ENCODE measurements around the gene TULP4.

TULP4 gene

DNA sequence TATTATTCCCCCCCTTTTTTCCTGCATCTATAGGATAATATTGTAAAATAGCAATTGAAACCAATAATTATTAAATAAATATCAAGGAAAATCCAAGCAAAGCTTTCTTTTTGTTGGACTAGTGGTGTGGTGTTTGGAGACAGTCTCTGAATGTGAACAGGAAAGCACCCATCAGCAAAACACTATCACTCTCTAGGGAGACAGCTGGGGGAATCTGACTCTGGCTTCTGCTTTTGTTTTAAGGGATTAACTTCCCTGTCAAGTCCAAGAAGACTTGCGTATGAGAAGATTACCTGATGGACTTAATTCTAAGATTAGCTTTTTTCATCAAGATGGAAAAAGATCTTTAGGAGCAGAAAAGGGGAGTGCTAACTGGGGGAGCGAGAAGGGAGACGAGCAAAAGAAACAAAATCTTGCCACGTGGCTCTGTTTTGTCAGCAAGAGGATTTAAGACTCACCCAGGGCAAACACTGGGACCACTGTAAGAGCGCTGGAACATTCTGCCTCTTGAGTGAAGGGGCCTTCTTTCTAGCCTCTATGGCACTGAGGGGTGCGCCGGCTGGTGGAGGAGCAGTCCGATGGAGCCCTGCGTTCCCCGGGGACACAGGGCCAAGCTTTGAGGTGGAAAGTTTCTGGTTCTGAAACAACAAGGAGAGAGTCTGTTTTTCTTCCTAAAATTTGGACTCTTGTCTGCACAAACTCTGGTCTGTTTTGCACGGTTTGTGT lies 570 bp downstream of the TULP4 start:
- Histone ChIP-seq H3K27me3 (replicated peaks; ENCODE audit: control insufficient read depth, insufficient read depth, low read length) (no peaks in the 10 kb centered on the region), H3K4me1 (ENCODE audit: control insufficient read depth, insufficient read depth, low read length) (peaks cover 8% of the 10 kb centered on the region), H3K36me3 (ENCODE audit: control insufficient read depth, insufficient read depth, low read length, severe bottlenecking) (peaks cover 27% of the 10 kb centered on the region), H3K9ac (ENCODE audit: low read length) (no peak overlapping the region), H3K9me3 (ENCODE audit: control insufficient read depth, low read length) (no peaks in the 10 kb centered on the region), H3K4me3 (ENCODE audit: low read length) (no peak overlapping the region)
- no peak for DNase-seq (ENCODE audit: low read depth)

DNA sequence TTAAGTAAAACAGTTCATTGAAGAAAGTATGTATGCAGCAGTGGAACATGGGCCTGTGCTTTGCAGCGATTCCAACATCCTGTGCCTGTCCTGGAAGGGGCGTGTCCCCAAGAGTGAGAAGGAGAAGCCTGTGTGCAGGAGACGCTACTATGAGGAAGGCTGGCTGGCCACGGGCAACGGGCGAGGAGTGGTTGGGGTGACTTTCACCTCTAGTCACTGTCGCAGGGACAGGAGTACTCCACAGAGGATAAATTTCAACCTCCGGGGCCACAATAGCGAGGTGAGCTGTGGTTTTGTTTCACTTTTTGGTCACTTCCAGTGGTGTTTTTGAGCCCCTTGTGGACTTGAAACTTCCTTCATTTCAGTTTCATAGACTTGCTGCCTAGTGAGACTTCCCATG lies 1.7 kb downstream of the TULP4 start:
- H3K27me3 ChIP-seq (replicated peaks; ENCODE audit: control insufficient read depth, insufficient read depth, low read length) = no peaks in the 10 kb centered on the region
- H3K9me3 ChIP-seq (ENCODE audit: control insufficient read depth, low read length) = no peaks in the 10 kb centered on the region
- no peak for DNase-seq (ENCODE audit: low read depth)
- H3K9ac ChIP-seq (ENCODE audit: low read length) = no peak overlapping the region
- H3K4me1 ChIP-seq (ENCODE audit: control insufficient read depth, insufficient read depth, low read length) = peaks cover 8% of the 10 kb centered on the region
- no peak overlapping the region for H3K4me3 ChIP-seq (ENCODE audit: low read length)
- H3K36me3 ChIP-seq (ENCODE audit: control insufficient read depth, insufficient read depth, low read length, severe bottlenecking) = peaks cover 27% of the 10 kb centered on the region

DNA sequence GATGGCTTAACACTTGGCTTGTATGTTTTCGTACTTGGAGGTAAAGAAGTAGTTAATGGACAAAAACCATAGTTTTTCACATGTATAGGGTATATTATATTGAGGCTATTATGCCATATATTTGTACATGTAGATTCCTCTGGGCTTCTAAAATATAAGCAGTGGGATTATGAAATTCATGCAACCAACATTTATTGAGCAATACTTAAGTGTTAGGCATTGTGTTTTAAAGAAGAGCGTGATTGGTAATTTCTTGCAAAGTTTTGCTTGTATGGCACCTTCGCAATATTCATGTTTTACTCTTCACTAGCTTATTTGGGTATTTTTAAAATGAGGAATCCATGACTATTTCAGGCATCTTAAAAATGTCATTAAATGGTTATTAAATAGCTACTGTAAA lies 2.5 kb downstream of the TULP4 start:
- no peaks in the 10 kb centered on the region for H3K9me3 ChIP-seq (ENCODE audit: control insufficient read depth, low read length)
- DNase-seq (ENCODE audit: low read depth) = peak; percentile 11
- H3K36me3 ChIP-seq (ENCODE audit: control insufficient read depth, insufficient read depth, low read length, severe bottlenecking) = peaks cover 27% of the 10 kb centered on the region
- no peak overlapping the region for H3K4me3 ChIP-seq (ENCODE audit: low read length)
- H3K9ac ChIP-seq (ENCODE audit: low read length) = no peak overlapping the region
- no peaks in the 10 kb centered on the region for H3K27me3 ChIP-seq (replicated peaks; ENCODE audit: control insufficient read depth, insufficient read depth, low read length)
- H3K4me1 ChIP-seq (ENCODE audit: control insufficient read depth, insufficient read depth, low read length) = peaks cover 8% of the 10 kb centered on the region

DNA sequence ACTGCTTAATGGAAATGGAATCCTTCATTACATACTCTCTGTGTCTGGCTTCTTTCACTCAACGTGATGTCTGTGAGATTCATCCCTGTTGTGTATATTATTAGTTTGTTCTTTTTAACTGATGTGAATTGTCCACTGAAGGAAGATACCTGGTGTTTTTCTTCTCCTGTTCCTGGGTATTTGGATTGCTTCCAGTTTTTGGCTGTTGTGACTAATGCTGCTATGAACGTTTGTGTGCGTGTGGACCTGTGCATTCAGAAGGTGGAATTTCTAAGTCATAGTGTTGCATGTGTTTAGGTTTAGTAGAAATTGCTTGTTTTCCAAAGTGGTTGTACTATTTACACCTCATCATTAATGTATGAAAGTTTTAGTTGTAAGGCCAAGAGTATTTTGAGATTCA lies 3.8 kb downstream of the TULP4 start:
- H3K4me1 ChIP-seq (ENCODE audit: control insufficient read depth, insufficient read depth, low read length) = peaks cover 4% of the 10 kb centered on the region
- no peak overlapping the region for H3K9ac ChIP-seq (ENCODE audit: low read length)
- no peak for DNase-seq (ENCODE audit: low read depth)
- H3K4me3 ChIP-seq (ENCODE audit: low read length) = no peak overlapping the region
- no peaks in the 10 kb centered on the region for H3K27me3 ChIP-seq (replicated peaks; ENCODE audit: control insufficient read depth, insufficient read depth, low read length)
- H3K9me3 ChIP-seq (ENCODE audit: control insufficient read depth, low read length) = no peaks in the 10 kb centered on the region
- H3K36me3 ChIP-seq (ENCODE audit: control insufficient read depth, insufficient read depth, low read length, severe bottlenecking) = peaks cover 27% of the 10 kb centered on the region

DNA sequence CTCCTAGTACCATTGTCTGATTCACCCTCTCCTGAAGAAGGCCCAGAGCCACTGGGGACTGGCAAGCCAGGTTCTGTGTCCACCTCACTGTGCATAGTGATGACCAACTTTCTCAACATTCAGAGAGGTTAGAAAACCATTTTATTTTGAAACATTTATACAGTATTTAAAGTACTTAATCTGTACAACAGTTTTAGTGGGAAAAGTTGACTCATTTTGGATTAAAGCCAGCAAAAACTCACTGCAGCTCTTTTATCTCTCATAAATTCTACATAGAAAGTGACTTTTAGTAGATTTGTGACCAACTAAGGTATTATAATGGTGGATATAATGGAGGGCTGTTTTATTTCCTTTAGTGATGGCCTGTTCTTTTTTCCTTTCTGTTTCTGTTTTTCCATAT lies 9.7 kb downstream of the TULP4 start:
- H3K36me3 ChIP-seq (ENCODE audit: control insufficient read depth, insufficient read depth, low read length, severe bottlenecking) = no peaks in the 10 kb centered on the region
- H3K9me3 ChIP-seq (ENCODE audit: control insufficient read depth, low read length) = no peaks in the 10 kb centered on the region
- H3K4me3 ChIP-seq (ENCODE audit: low read length) = no peak overlapping the region
- peak; percentile 46 for DNase-seq (ENCODE audit: low read depth)
- no peaks in the 10 kb centered on the region for H3K27me3 ChIP-seq (replicated peaks; ENCODE audit: control insufficient read depth, insufficient read depth, low read length)
- H3K4me1 ChIP-seq (ENCODE audit: control insufficient read depth, insufficient read depth, low read length) = peaks cover 26% of the 10 kb centered on the region
- H3K9ac ChIP-seq (ENCODE audit: low read length) = no peak overlapping the region

GRCh38 chr6:158322400-158322723 lies 10.1 kb downstream of the TULP4 start:
- no peak for DNase-seq (ENCODE audit: low read depth)
- Histone ChIP-seq H3K27me3 (replicated peaks; ENCODE audit: control insufficient read depth, insufficient read depth, low read length) (no peaks in the 10 kb centered on the region), H3K4me3 (ENCODE audit: low read length) (no peak overlapping the region), H3K9ac (ENCODE audit: low read length) (no peak overlapping the region), H3K9me3 (ENCODE audit: control insufficient read depth, low read length) (no peaks in the 10 kb centered on the region), H3K4me1 (ENCODE audit: control insufficient read depth, insufficient read depth, low read length) (peaks cover 26% of the 10 kb centered on the region), H3K36me3 (ENCODE audit: control insufficient read depth, insufficient read depth, low read length, severe bottlenecking) (no peaks in the 10 kb centered on the region)

DNA sequence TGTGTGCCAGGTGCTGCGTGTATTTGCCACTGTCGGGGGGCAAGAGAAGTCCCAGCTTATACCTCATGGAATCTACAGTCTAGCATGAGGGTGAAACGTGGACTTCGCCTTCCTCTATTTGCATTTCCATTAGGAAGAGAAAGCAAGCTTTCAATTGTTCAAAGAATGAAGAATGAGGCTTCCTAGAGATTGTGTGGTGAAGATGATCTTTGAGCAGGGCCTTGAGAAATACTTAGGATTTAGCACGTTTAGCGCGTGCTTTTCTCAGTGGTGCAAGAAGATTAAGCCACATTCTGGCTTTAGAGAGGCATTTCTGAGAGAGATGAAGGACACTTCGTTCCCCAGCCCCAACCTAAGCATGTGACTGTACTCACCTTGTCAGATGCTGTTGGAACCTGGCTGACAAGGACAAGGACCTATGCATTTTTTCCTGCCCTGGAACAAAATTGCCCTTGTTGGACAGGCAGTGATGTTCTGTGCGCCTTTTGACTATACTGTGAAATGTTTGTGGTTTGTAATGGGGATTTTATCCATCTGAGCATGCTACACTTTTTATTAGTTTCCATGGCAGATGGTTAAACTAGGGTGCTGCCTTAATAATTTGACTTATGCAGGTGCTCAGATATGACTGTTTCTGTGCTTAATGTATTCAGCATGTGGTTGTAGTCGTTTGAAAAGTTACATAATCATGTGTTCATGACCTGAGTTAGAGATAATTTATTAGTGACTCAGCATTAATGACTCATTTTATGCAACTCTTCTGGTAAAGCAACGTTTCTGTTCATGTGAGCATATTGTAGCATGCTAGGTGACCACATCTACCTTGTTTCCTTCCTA lies 10.7 kb downstream of the TULP4 start:
- DNase-seq (ENCODE audit: low read depth) = no peak
- Histone ChIP-seq H3K27me3 (replicated peaks; ENCODE audit: control insufficient read depth, insufficient read depth, low read length) (no peaks in the 10 kb centered on the region), H3K4me1 (ENCODE audit: control insufficient read depth, insufficient read depth, low read length) (peaks cover 26% of the 10 kb centered on the region), H3K36me3 (ENCODE audit: control insufficient read depth, insufficient read depth, low read length, severe bottlenecking) (no peaks in the 10 kb centered on the region), H3K9me3 (ENCODE audit: control insufficient read depth, low read length) (no peaks in the 10 kb centered on the region), H3K9ac (ENCODE audit: low read length) (no peak overlapping the region), H3K4me3 (ENCODE audit: low read length) (no peak overlapping the region)

DNA sequence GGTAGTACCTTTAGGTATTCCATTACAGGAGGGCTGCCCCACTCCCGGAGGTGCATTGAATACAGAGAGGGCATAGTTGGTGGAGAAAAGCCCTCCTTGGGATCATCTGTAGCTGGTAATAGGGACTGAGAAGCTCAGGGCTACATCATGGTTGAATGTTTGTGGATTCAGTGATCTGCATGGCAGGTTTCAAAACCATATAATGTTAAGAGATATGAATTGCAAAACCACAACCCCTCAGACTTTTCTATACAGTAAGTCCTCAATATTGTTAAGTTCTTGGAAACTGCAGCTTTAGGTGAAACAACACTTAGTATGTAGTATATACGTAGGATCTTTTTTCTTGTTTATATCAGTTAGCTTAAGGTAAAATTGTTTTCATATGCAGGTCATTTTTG lies 11.3 kb downstream of the TULP4 start:
- Histone ChIP-seq H3K9me3 (ENCODE audit: control insufficient read depth, low read length) (no peaks in the 10 kb centered on the region), H3K9ac (ENCODE audit: low read length) (no peak overlapping the region), H3K27me3 (replicated peaks; ENCODE audit: control insufficient read depth, insufficient read depth, low read length) (no peaks in the 10 kb centered on the region), H3K36me3 (ENCODE audit: control insufficient read depth, insufficient read depth, low read length, severe bottlenecking) (no peaks in the 10 kb centered on the region), H3K4me3 (ENCODE audit: low read length) (no peak overlapping the region), H3K4me1 (ENCODE audit: control insufficient read depth, insufficient read depth, low read length) (peaks cover 26% of the 10 kb centered on the region)
- no peak for DNase-seq (ENCODE audit: low read depth)

DNA sequence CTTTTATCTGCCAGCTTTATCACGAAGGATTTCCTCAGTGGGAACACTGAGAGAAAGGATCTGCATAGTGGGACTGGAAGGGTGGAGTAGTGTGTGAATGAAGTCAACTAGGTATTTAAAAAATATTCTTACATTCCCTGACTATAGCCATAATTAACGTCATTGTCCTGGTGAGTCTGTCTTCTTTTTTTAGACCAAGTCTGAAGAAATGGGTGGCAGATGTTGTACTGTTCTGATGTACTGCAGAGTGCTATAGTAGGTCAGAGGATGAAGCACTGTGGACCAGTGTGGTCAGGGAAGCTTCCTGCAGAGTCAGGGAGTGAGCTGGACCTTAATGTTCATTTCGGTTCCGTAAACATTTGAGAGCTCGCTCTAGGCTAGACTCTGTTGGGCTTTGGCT lies 11.9 kb downstream of the TULP4 start:
- Histone ChIP-seq H3K4me3 (ENCODE audit: low read length) (no peak overlapping the region), H3K36me3 (ENCODE audit: control insufficient read depth, insufficient read depth, low read length, severe bottlenecking) (no peaks in the 10 kb centered on the region), H3K9ac (ENCODE audit: low read length) (no peak overlapping the region), H3K9me3 (ENCODE audit: control insufficient read depth, low read length) (no peaks in the 10 kb centered on the region), H3K4me1 (ENCODE audit: control insufficient read depth, insufficient read depth, low read length) (peaks cover 26% of the 10 kb centered on the region), H3K27me3 (replicated peaks; ENCODE audit: control insufficient read depth, insufficient read depth, low read length) (no peaks in the 10 kb centered on the region)
- DNase-seq (ENCODE audit: low read depth) = no peak

DNA sequence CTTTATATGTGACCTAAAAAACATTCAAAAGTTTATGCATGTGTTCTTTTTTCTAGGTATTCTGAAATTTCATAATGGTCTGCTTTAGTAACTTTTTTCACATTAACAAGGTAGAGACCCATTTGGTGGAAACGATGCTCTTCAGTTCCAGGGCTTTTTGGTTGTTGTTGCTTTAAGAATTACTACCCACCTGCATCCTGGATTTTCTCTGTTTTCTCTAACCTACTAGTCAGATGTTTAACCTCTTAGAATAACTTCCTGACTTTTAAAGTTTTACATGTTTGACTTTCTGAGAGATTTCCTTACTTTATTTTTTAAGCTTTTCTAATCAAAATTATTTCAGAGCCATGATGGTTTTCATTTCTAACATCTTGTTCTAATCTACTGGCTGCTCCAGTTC lies 14.9 kb downstream of the TULP4 start:
- H3K9ac ChIP-seq (ENCODE audit: low read length) = no peak overlapping the region
- no peaks in the 10 kb centered on the region for H3K27me3 ChIP-seq (replicated peaks; ENCODE audit: control insufficient read depth, insufficient read depth, low read length)
- DNase-seq (ENCODE audit: low read depth) = no peak
- H3K4me1 ChIP-seq (ENCODE audit: control insufficient read depth, insufficient read depth, low read length) = peaks cover 20% of the 10 kb centered on the region
- no peaks in the 10 kb centered on the region for H3K9me3 ChIP-seq (ENCODE audit: control insufficient read depth, low read length)
- H3K36me3 ChIP-seq (ENCODE audit: control insufficient read depth, insufficient read depth, low read length, severe bottlenecking) = no peaks in the 10 kb centered on the region
- H3K4me3 ChIP-seq (ENCODE audit: low read length) = no peak overlapping the region

GRCh38 chr6:158328952-158329351 lies 16.7 kb downstream of the TULP4 start:
- no peaks in the 10 kb centered on the region for H3K9me3 ChIP-seq (ENCODE audit: control insufficient read depth, low read length)
- peaks cover 7% of the 10 kb centered on the region for H3K36me3 ChIP-seq (ENCODE audit: control insufficient read depth, insufficient read depth, low read length, severe bottlenecking)
- H3K4me1 ChIP-seq (ENCODE audit: control insufficient read depth, insufficient read depth, low read length) = peaks cover 5% of the 10 kb centered on the region
- DNase-seq (ENCODE audit: low read depth) = no peak
- no peak overlapping the region for H3K9ac ChIP-seq (ENCODE audit: low read length)
- H3K27me3 ChIP-seq (replicated peaks; ENCODE audit: control insufficient read depth, insufficient read depth, low read length) = no peaks in the 10 kb centered on the region
- no peak overlapping the region for H3K4me3 ChIP-seq (ENCODE audit: low read length)

Measured in adipocyte (in vitro differentiated cells).